ENCODE data around the gene FKBP7.

Gene FKBP7

GRCh38 chr2:178513876-178514275, 35.5 kb upstream of the FKBP7 start:
- no peaks in the 10 kb centered on the region for H3K4me1 ChIP-seq (ENCODE audit: control insufficient read depth, insufficient read depth, low read length)
- H3K9ac ChIP-seq (ENCODE audit: low read length), result no peak overlapping the region
- H3K36me3 ChIP-seq (ENCODE audit: control insufficient read depth, insufficient read depth, low read length), result no peaks in the 10 kb centered on the region
- no peaks in the 10 kb centered on the region for H3K27me3 ChIP-seq (ENCODE audit: control insufficient read depth, insufficient read depth, low read length)
- H3K4me3 ChIP-seq (ENCODE audit: low read depth, low read length), result no peak overlapping the region
- no peak overlapping the region for H3K27ac ChIP-seq (ENCODE audit: low read depth, low read length)
- no peaks in the 10 kb centered on the region for H3K9me3 ChIP-seq (ENCODE audit: control insufficient read depth, insufficient read depth, low read depth, low read length)

- Histone ChIP-seq H3K27ac (ENCODE audit: low read depth, low read length) (no peak overlapping the region), H3K9me3 (ENCODE audit: control insufficient read depth, insufficient read depth, low read depth, low read length) (no peaks in the 10 kb centered on the region), H3K4me3 (ENCODE audit: low read depth, low read length) (no peak overlapping the region)
Observed at GRCh38 chr2:178512484-178512883, 34.1 kb upstream of the FKBP7 start.

GRCh38 chr2:178510384-178510783, 32.0 kb upstream of the FKBP7 start:
- Histone ChIP-seq H3K4me3 (ENCODE audit: low read depth, low read length) (no peak overlapping the region), H3K9ac (ENCODE audit: low read length) (no peak overlapping the region), H3K4me1 (ENCODE audit: control insufficient read depth, insufficient read depth, low read length) (peaks cover 15% of the 10 kb centered on the region; the same call in 1 of the 2 replicates), H3K36me3 (ENCODE audit: control insufficient read depth, insufficient read depth, low read length) (no peaks in the 10 kb centered on the region), H3K27ac (ENCODE audit: low read depth, low read length) (no peak overlapping the region), H3K27me3 (ENCODE audit: control insufficient read depth, insufficient read depth, low read length) (no peaks in the 10 kb centered on the region), H3K9me3 (ENCODE audit: control insufficient read depth, insufficient read depth, low read depth, low read length) (no peaks in the 10 kb centered on the region)

More at GRCh38 chr2:178512484-178512883, 34.1 kb upstream of the FKBP7 start:
- Histone ChIP-seq H3K9ac (ENCODE audit: low read length) (no peak overlapping the region), H3K27me3 (ENCODE audit: control insufficient read depth, insufficient read depth, low read length) (no peaks in the 10 kb centered on the region), H3K4me1 (ENCODE audit: control insufficient read depth, insufficient read depth, low read length) (peaks cover 3% of the 10 kb centered on the region; the same call in 1 of the 2 replicates), H3K36me3 (ENCODE audit: control insufficient read depth, insufficient read depth, low read length) (no peaks in the 10 kb centered on the region)

GRCh38 chr2:178508646-178509045, 30.2 kb upstream of the FKBP7 start:
- H3K36me3 ChIP-seq (ENCODE audit: control insufficient read depth, insufficient read depth, low read length), result 0 out of 2 replicates have a peak, but pooled peaks cover under 1% of the 10 kb centered on the region
- H3K9ac ChIP-seq (ENCODE audit: low read length), result no peak overlapping the region

GRCh38 chr2:178506949-178507348, 28.5 kb upstream of the FKBP7 start:
- H3K4me1 ChIP-seq (ENCODE audit: control insufficient read depth, insufficient read depth, low read length), result peaks cover 15% of the 10 kb centered on the region; the same call in 1 of the 2 replicates
- no peaks in the 10 kb centered on the region for H3K9me3 ChIP-seq (ENCODE audit: control insufficient read depth, insufficient read depth, low read depth, low read length)
- no peak overlapping the region for H3K27ac ChIP-seq (ENCODE audit: low read depth, low read length)
- H3K27me3 ChIP-seq (ENCODE audit: control insufficient read depth, insufficient read depth, low read length), result no peaks in the 10 kb centered on the region
- peaks cover 10% of the 10 kb centered on the region for H3K36me3 ChIP-seq (ENCODE audit: control insufficient read depth, insufficient read depth, low read length)
- H3K4me3 ChIP-seq (ENCODE audit: low read depth, low read length), result no peak overlapping the region
- H3K9ac ChIP-seq (ENCODE audit: low read length), result no peak overlapping the region

More at GRCh38 chr2:178508646-178509045, 30.2 kb upstream of the FKBP7 start:
- H3K4me3 ChIP-seq (ENCODE audit: low read depth, low read length), result no peak overlapping the region
- H3K27me3 ChIP-seq (ENCODE audit: control insufficient read depth, insufficient read depth, low read length), result no peaks in the 10 kb centered on the region
- H3K27ac ChIP-seq (ENCODE audit: low read depth, low read length), result no peak overlapping the region
- no peaks in the 10 kb centered on the region for H3K9me3 ChIP-seq (ENCODE audit: control insufficient read depth, insufficient read depth, low read depth, low read length)
- H3K4me1 ChIP-seq (ENCODE audit: control insufficient read depth, insufficient read depth, low read length), result peaks cover 15% of the 10 kb centered on the region; the same call in 1 of the 2 replicates

GRCh38 chr2:178506524-178506923, 28.1 kb upstream of the FKBP7 start:
- H3K27ac ChIP-seq (ENCODE audit: low read depth, low read length), result no peak overlapping the region
- H3K4me1 ChIP-seq (ENCODE audit: control insufficient read depth, insufficient read depth, low read length), result peaks cover 15% of the 10 kb centered on the region; the same call in 1 of the 2 replicates
- peaks cover 14% of the 10 kb centered on the region for H3K36me3 ChIP-seq (ENCODE audit: control insufficient read depth, insufficient read depth, low read length)
- no peaks in the 10 kb centered on the region for H3K27me3 ChIP-seq (ENCODE audit: control insufficient read depth, insufficient read depth, low read length)
- H3K4me3 ChIP-seq (ENCODE audit: low read depth, low read length), result no peak overlapping the region
- H3K9ac ChIP-seq (ENCODE audit: low read length), result no peak overlapping the region
- H3K9me3 ChIP-seq (ENCODE audit: control insufficient read depth, insufficient read depth, low read depth, low read length), result no peaks in the 10 kb centered on the region

- no peak overlapping the region for H3K9ac ChIP-seq (ENCODE audit: low read length)
- peaks cover 18% of the 10 kb centered on the region for H3K36me3 ChIP-seq (ENCODE audit: control insufficient read depth, insufficient read depth, low read length)
- H3K27ac ChIP-seq (ENCODE audit: low read depth, low read length), result no peak overlapping the region
- H3K4me3 ChIP-seq (ENCODE audit: low read depth, low read length), result no peak overlapping the region
- no peaks in the 10 kb centered on the region for H3K9me3 ChIP-seq (ENCODE audit: control insufficient read depth, insufficient read depth, low read depth, low read length)
- peaks cover 15% of the 10 kb centered on the region; the same call in 1 of the 2 replicates for H3K4me1 ChIP-seq (ENCODE audit: control insufficient read depth, insufficient read depth, low read length)
- H3K27me3 ChIP-seq (ENCODE audit: control insufficient read depth, insufficient read depth, low read length), result no peaks in the 10 kb centered on the region
Observed at GRCh38 chr2:178506101-178506500, 27.7 kb upstream of the FKBP7 start.

GRCh38 chr2:178502751-178503150, 24.4 kb upstream of the FKBP7 start:
- peaks cover 37% of the 10 kb centered on the region for H3K36me3 ChIP-seq (ENCODE audit: control insufficient read depth, insufficient read depth, low read length)

GRCh38 chr2:178499640-178500039, 21.2 kb upstream of the FKBP7 start:
- Histone ChIP-seq H3K4me1 (ENCODE audit: control insufficient read depth, insufficient read depth, low read length) (no peaks in the 10 kb centered on the region), H3K9me3 (ENCODE audit: control insufficient read depth, insufficient read depth, low read depth, low read length) (no peaks in the 10 kb centered on the region), H3K36me3 (ENCODE audit: control insufficient read depth, insufficient read depth, low read length) (peaks cover 55% of the 10 kb centered on the region), H3K27me3 (ENCODE audit: control insufficient read depth, insufficient read depth, low read length) (no peaks in the 10 kb centered on the region), H3K27ac (ENCODE audit: low read depth, low read length) (no peak overlapping the region), H3K9ac (ENCODE audit: low read length) (no peak overlapping the region), H3K4me3 (ENCODE audit: low read depth, low read length) (no peak overlapping the region)

More at GRCh38 chr2:178502751-178503150, 24.4 kb upstream of the FKBP7 start:
- Histone ChIP-seq H3K27me3 (ENCODE audit: control insufficient read depth, insufficient read depth, low read length) (no peaks in the 10 kb centered on the region), H3K9ac (ENCODE audit: low read length) (no peak overlapping the region), H3K27ac (ENCODE audit: low read depth, low read length) (no peak overlapping the region), H3K9me3 (ENCODE audit: control insufficient read depth, insufficient read depth, low read depth, low read length) (no peaks in the 10 kb centered on the region), H3K4me3 (ENCODE audit: low read depth, low read length) (no peak overlapping the region), H3K4me1 (ENCODE audit: control insufficient read depth, insufficient read depth, low read length) (peaks cover 11% of the 10 kb centered on the region; the same call in 1 of the 2 replicates)

GRCh38 chr2:178498137-178498536, 19.7 kb upstream of the FKBP7 start:
- Histone ChIP-seq H3K27me3 (ENCODE audit: control insufficient read depth, insufficient read depth, low read length) (no peaks in the 10 kb centered on the region), H3K9me3 (ENCODE audit: control insufficient read depth, insufficient read depth, low read depth, low read length) (no peaks in the 10 kb centered on the region), H3K36me3 (ENCODE audit: control insufficient read depth, insufficient read depth, low read length) (peaks cover 62% of the 10 kb centered on the region), H3K9ac (ENCODE audit: low read length) (no peak overlapping the region), H3K4me1 (ENCODE audit: control insufficient read depth, insufficient read depth, low read length) (no peaks in the 10 kb centered on the region), H3K27ac (ENCODE audit: low read depth, low read length) (no peak overlapping the region), H3K4me3 (ENCODE audit: low read depth, low read length) (no peak overlapping the region)

GRCh38 chr2:178496049-178496448, 17.6 kb upstream of the FKBP7 start:
- Histone ChIP-seq H3K4me3 (ENCODE audit: low read depth, low read length) (no peak overlapping the region), H3K4me1 (ENCODE audit: control insufficient read depth, insufficient read depth, low read length) (no peaks in the 10 kb centered on the region), H3K27ac (ENCODE audit: low read depth, low read length) (no peak overlapping the region), H3K9me3 (ENCODE audit: control insufficient read depth, insufficient read depth, low read depth, low read length) (no peaks in the 10 kb centered on the region), H3K36me3 (ENCODE audit: control insufficient read depth, insufficient read depth, low read length) (peaks cover 57% of the 10 kb centered on the region), H3K9ac (ENCODE audit: low read length) (no peak overlapping the region), H3K27me3 (ENCODE audit: control insufficient read depth, insufficient read depth, low read length) (no peaks in the 10 kb centered on the region)
